Neural cell (in vitro differentiated cells): ENCODE data around the gene RINT1. TPM values are rescaled to one million over a fixed set of nuclear protein-coding genes. Genes with fewer than 3 reads are reported as not detected.
A peak's percentile ranks its signal among the peaks of the same experiment; 100 is the strongest.
"Not testable (repeated sequence)": the region's sequence is repeated elsewhere in the genome, so short reads cannot be mapped to it uniquely, and the experiment has no call there.

Experiments used
- H2AFZ ChIP-seq: fragments of 200-600, 300-800 bp; sonication (generic), shearing (Covaris generic); 2 replicates; pipeline ENCODE4 v1.6.0; 2014; ENCODE audit warnings: low read depth, mild to moderate bottlenecking, antibody characterized with exemption, low read length, moderate library complexity
- H3F3A ChIP-seq: fragments of 200-600 bp; shearing (Covaris generic); 2 replicates; pipeline ENCODE4 v1.6.1; 2016; ENCODE audit warnings: mild to moderate bottlenecking, moderate library complexity, mixed read lengths, antibody characterized with exemption, low read length; ENCODE audit not compliant: insufficient read depth, poor library complexity, severe bottlenecking
- H3K27ac ChIP-seq: fragments of 200-600, 300-800 bp; sonication (generic), shearing (Covaris generic); 2 replicates; pipeline ENCODE4 v1.5.1; 2014; ENCODE audit warnings: mild to moderate bottlenecking, low read length, moderate library complexity
- H3K27me3 ChIP-seq: fragments of 300-800, 200-600 bp; sonication (generic), shearing (Covaris generic); 2 replicates; pipeline ENCODE4 v1.6.0; 2014; ENCODE audit warnings: mild to moderate bottlenecking, low read depth, low read length, moderate library complexity; ENCODE audit not compliant: insufficient read depth
- H3K36me3 ChIP-seq: fragments of 300-800, 200-600 bp; sonication (generic), shearing (Covaris generic); 2 replicates; pipeline ENCODE4 v1.5.1; 2014; ENCODE audit warnings: mild to moderate bottlenecking, antibody characterized with exemption, low read length, moderate library complexity; ENCODE audit not compliant: insufficient read depth
- H3K4me2 ChIP-seq: fragments of 300-800, 200-600 bp; sonication (generic), shearing (Covaris generic); 2 replicates; pipeline ENCODE4 v1.6.0; 2014; ENCODE audit warnings: mild to moderate bottlenecking, low read length
- H3K4me3 ChIP-seq: fragments of 300-800, 200-600 bp; sonication (generic), shearing (Covaris generic); 2 replicates; pipeline ENCODE4 v1.5.1; 2014; ENCODE audit warnings: mild to moderate bottlenecking, low read length, moderate library complexity
- H3K79me2 ChIP-seq: fragments of 200-600 bp; shearing (Covaris generic); replicated peaks from 2 replicates; pipeline ENCODE4 v1.6.0; 2014; ENCODE audit warnings: mild to moderate bottlenecking, low read length, moderate library complexity; ENCODE audit not compliant: insufficient read depth
- H3K9ac ChIP-seq: fragments of 300-800, 200-600 bp; sonication (generic), shearing (Covaris generic); 2 replicates; pipeline ENCODE4 v1.6.1; 2016; ENCODE audit warnings: mild to moderate bottlenecking, low read length, mixed read lengths
- H3K9me2 ChIP-seq: fragments of 200-600 bp; shearing (Covaris generic); 2 replicates; pipeline ENCODE4 v1.6.1; 2016; ENCODE audit warnings: mild to moderate bottlenecking, low read length, mixed read lengths; ENCODE audit not compliant: insufficient read depth
- H3K9me3 ChIP-seq: fragments of 200-600, 300-800 bp; sonication (generic), shearing (Covaris generic); 2 replicates; pipeline ENCODE4 v1.6.1; 2016; ENCODE audit warnings: mild to moderate bottlenecking, mixed run types, low read length, moderate library complexity, mixed read lengths
- H4K20me1 ChIP-seq: fragments of 200-600 bp; shearing (Covaris generic); 2 replicates; pipeline ENCODE4 v1.6.1; 2016; ENCODE audit warnings: mild to moderate bottlenecking, mixed run types; ENCODE audit not compliant: insufficient read depth
- EP300 ChIP-seq: fragments of 450-650 bp; conservative IDR thresholded peaks from 2 replicates; pipeline ENCODE4 v1.6.1; 2014; ENCODE audit warnings: antibody characterized with exemption, mild to moderate bottlenecking, moderate library complexity; ENCODE audit not compliant: poor library complexity, severe bottlenecking
- EZH2 ChIP-seq: fragments of 200-600, 300-800 bp; shearing (Covaris generic), sonication (generic); IDR thresholded peaks from 2 replicates; pipeline ENCODE4 v1.6.1; 2014; ENCODE audit warnings: antibody characterized with exemption, low read length, borderline replicate concordance, mild to moderate bottlenecking; ENCODE audit not compliant: insufficient read depth, poor library complexity, severe bottlenecking
- MXI1 ChIP-seq: fragments of 450-650 bp; conservative IDR thresholded peaks from 2 replicates; pipeline ENCODE4 v1.6.1; 2014; ENCODE audit warnings: antibody characterized with exemption, mild to moderate bottlenecking; ENCODE audit not compliant: poor library complexity, severe bottlenecking
- POLR2AphosphoS5 ChIP-seq: IDR thresholded peaks from 2 replicates; pipeline ENCODE4 v1.6.1; 2012
- RAD21 ChIP-seq: fragments of 450-650 bp; conservative IDR thresholded peaks from 2 replicates; pipeline ENCODE4 v1.6.1; 2014; ENCODE audit warnings: antibody characterized with exemption, mild to moderate bottlenecking, moderate library complexity
- SMC3 ChIP-seq: fragments of 450-650 bp; conservative IDR thresholded peaks from 2 replicates; pipeline ENCODE4 v1.6.1; 2014; ENCODE audit warnings: antibody characterized with exemption, mild to moderate bottlenecking, moderate library complexity; ENCODE audit not compliant: poor library complexity
- TAF1 ChIP-seq: IDR thresholded peaks from 2 replicates; pipeline ENCODE4 v1.6.1; 2012; ENCODE audit warnings: low read depth
- polyA plus RNA-seq: library from polyadenylated mRNA; depleted of rRNA; stranded (reverse); fragments of >200 nt; gene quantifications from 2 replicates; pipeline ENCODE4 v1.2.3, GENCODE V29; 2014
- TF ChIP-seq, protein P1 (sequence below): IDR thresholded peaks from 2 replicates; pipeline ENCODE4 v1.6.1; 2012; ENCODE audit warnings: borderline replicate concordance
- TF ChIP-seq, protein P2 (sequence below): fragments of 450-650 bp; IDR thresholded peaks from 2 replicates; pipeline ENCODE4 v1.5.1; 2014; ENCODE audit warnings: antibody characterized with exemption, mild to moderate bottlenecking, moderate library complexity; ENCODE audit not compliant: poor library complexity, severe bottlenecking

RINT1 gene
- polyA plus RNA-seq, 1 donor from 2014 or later: 8.6 TPM

DNA sequence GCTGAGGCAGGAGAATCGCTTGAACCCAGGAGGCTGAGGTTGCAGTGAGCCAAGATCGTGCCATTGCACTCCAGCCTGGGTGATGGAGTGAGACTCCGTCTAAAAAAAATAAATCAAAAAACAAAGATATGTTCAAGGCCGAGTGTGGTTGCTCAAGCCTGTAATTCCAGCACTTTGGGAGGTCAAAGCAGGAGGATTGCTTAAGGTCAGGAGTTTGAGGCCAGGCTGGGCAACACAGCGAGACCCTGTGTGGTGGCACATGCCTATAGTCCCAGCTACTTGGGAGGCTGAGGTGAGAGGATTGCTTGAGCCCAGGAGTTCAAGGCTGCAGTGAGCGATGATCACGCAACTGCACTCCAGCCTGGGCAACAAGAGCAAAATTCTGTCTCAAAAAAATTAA lies 11.4 kb upstream of the RINT1 start:
- not testable (repeated sequence) for H3K9me3 ChIP-seq, H3F3A ChIP-seq, H3K36me3 ChIP-seq, H3K79me2 ChIP-seq, H3K9me2 ChIP-seq, H2AFZ ChIP-seq, H3K27ac ChIP-seq, H3K27me3 ChIP-seq, H4K20me1 ChIP-seq, H3K4me2 ChIP-seq, H3K9ac ChIP-seq
- peak overlapping the region; percentile 80 for H3K4me3 ChIP-seq

DNA sequence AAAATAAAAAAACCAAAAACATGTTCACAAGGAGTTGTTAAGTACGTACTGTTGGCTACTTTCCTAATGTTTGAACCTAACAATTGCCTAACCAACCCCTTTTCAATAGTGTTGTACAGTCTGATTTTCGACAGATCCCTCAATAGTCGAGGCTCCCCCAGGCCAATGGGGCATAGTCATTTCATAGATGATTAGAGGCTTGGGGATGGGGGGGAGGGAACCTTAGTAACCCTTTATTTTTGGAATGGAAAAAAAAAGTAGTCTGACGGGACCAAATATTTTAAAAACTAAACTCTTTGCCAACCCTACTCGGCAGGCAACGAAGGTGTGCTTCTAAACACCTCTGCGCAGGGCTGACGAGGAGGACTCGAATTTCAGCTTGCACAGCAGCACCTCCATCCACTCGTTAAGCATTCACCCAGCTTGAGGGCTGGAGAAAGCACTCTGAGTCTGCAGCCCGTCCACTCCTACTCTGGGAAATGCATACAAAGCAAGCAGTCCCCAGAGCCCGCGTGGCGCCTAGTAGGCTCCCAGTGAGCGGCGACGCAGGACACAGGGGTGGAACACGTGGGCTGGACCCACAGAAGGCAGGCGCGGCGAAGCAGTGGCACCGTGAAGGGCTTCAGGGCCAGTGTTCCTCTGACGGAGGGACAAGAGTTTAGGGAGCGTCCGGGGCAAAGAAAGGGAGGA lies 10.8 kb upstream of the RINT1 start:
- Histone ChIP-seq H4K20me1 (no peaks in the 10 kb centered on the region), H3K36me3 (no peaks in the 10 kb centered on the region), H3K4me3 (peak overlapping the region; percentile 80), H3K79me2 (no peaks in the 10 kb centered on the region), H3K9me3 (no peaks in the 10 kb centered on the region), H2AFZ (peak overlapping the region; percentile 25), H3K27me3 (no peaks in the 10 kb centered on the region), H3K27ac (no peak overlapping the region), H3K9me2 (no peaks in the 10 kb centered on the region), H3K4me2 (peak overlapping the region; percentile 65), H3K9ac (peak overlapping the region; percentile 60), H3F3A (no peaks in the 10 kb centered on the region)
- no peak for TF ChIP-seq EZH2
- TF ChIP-seq, protein P1, sequence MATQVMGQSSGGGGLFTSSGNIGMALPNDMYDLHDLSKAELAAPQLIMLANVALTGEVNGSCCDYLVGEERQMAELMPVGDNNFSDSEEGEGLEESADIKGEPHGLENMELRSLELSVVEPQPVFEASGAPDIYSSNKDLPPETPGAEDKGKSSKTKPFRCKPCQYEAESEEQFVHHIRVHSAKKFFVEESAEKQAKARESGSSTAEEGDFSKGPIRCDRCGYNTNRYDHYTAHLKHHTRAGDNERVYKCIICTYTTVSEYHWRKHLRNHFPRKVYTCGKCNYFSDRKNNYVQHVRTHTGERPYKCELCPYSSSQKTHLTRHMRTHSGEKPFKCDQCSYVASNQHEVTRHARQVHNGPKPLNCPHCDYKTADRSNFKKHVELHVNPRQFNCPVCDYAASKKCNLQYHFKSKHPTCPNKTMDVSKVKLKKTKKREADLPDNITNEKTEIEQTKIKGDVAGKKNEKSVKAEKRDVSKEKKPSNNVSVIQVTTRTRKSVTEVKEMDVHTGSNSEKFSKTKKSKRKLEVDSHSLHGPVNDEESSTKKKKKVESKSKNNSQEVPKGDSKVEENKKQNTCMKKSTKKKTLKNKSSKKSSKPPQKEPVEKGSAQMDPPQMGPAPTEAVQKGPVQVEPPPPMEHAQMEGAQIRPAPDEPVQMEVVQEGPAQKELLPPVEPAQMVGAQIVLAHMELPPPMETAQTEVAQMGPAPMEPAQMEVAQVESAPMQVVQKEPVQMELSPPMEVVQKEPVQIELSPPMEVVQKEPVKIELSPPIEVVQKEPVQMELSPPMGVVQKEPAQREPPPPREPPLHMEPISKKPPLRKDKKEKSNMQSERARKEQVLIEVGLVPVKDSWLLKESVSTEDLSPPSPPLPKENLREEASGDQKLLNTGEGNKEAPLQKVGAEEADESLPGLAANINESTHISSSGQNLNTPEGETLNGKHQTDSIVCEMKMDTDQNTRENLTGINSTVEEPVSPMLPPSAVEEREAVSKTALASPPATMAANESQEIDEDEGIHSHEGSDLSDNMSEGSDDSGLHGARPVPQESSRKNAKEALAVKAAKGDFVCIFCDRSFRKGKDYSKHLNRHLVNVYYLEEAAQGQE: no peak
- no peak for TF ChIP-seq RAD21
- no peak for TF ChIP-seq TAF1
- TF ChIP-seq SMC3: no peak
- no peak for TF ChIP-seq POLR2AphosphoS5
- TF ChIP-seq, protein P2, sequence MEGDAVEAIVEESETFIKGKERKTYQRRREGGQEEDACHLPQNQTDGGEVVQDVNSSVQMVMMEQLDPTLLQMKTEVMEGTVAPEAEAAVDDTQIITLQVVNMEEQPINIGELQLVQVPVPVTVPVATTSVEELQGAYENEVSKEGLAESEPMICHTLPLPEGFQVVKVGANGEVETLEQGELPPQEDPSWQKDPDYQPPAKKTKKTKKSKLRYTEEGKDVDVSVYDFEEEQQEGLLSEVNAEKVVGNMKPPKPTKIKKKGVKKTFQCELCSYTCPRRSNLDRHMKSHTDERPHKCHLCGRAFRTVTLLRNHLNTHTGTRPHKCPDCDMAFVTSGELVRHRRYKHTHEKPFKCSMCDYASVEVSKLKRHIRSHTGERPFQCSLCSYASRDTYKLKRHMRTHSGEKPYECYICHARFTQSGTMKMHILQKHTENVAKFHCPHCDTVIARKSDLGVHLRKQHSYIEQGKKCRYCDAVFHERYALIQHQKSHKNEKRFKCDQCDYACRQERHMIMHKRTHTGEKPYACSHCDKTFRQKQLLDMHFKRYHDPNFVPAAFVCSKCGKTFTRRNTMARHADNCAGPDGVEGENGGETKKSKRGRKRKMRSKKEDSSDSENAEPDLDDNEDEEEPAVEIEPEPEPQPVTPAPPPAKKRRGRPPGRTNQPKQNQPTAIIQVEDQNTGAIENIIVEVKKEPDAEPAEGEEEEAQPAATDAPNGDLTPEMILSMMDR: no peak
- no peak for TF ChIP-seq EP300
- TF ChIP-seq MXI1: no peak
